Spleen (tissue), 7 donors: Measurements from ENCODE around the gene AKAP1.

ENCODE experiments used
- CTCF ChIP-seq, 11 experiments: fragments of 200-600 bp in 7 of 11; fragments of 450-650 bp in 4 of 11; sonication (generic) in 4 of 11; IDR thresholded peaks in 8 of 11; conservative IDR thresholded peaks in 3 of 11; 1 replicate in 7 of 11; 2 replicates in 4 of 11; pipeline versions ENCODE4 v1.4.0 to v1.8.0; 2016 to 2021; ENCODE audit warnings: antibody characterized with exemption in 11 of 11, inconsistent platforms in 4 of 11, mild to moderate bottlenecking in 1 of 11
- POLR2A ChIP-seq, 3 donors: fragments of 450-650 bp; IDR thresholded peaks; one replicate each; pipeline ENCODE4 v1.5.1; 2017; ENCODE audit warnings: antibody characterized with exemption in 3 of 3, mild to moderate bottlenecking in 1 of 3
- donor health status: DM: no; HTN: no; CAD: no; lungs with moderate emphysema.
- donor health status: DM: no; HTN: no; CAD: no.
- donor health status: DM: no; HTN: no; CAD: no.

- no peak for TF ChIP-seq CTCF (IDR thresholded peaks at IDR 0.05 in 8 of 11, conservative IDR thresholded peaks at IDR 0.05 in 3 of 11)
- TF ChIP-seq POLR2A (IDR thresholded peaks at IDR 0.05) = no peak
These were observed 60.3 kb downstream of the AKAP1 start for GRCh38 chr17:57145347-57145746.
